ENCODE measurements around the gene BDH1. TPM values are rescaled to one million over a fixed set of nuclear protein-coding genes. Genes with fewer than 3 reads are reported as not detected.

Gene BDH1
- polyA plus RNA-seq, 1 donor (not counting 4 experiments of a cell fraction or from before 2014, with no cell fraction given) = 30.2 TPM

- Histone ChIP-seq H3K9ac (ENCODE audit: control insufficient read depth, extremely low read depth, insufficient read depth, low read length) (no peak overlapping the region), H3K4me1 (ENCODE audit: control insufficient read depth, extremely low read depth, insufficient read depth, low read length) (peaks cover 7% of the 10 kb centered on the region), H3K9me1 (ENCODE audit: control insufficient read depth, extremely low read depth, insufficient read depth, low read length) (no peaks in the 10 kb centered on the region), H2AFZ (ENCODE audit: control insufficient read depth, low read length) (no peak overlapping the region), H3K4me3 (ENCODE audit: control insufficient read depth in 2 of 3, extremely low read depth in 1 of 3, insufficient read depth in 2 of 3, low read depth in 1 of 3, low read length in 3 of 3) (no peak overlapping the region), H3K4me2 (ENCODE audit: control insufficient read depth, extremely low read depth, insufficient read depth, low read depth, low read length) (no peak overlapping the region), H3K79me2 (ENCODE audit: control insufficient read depth, insufficient read depth, low read length) (no peaks in the 10 kb centered on the region), H3K9me3 (ENCODE audit: control insufficient read depth, low read depth, low read length) (no peaks in the 10 kb centered on the region), H4K20me1 (ENCODE audit: control insufficient read depth, extremely low read depth, insufficient read depth, low read length) (no peaks in the 10 kb centered on the region), H3K27ac (ENCODE audit: control insufficient read depth, insufficient read depth, low read length) (no peak overlapping the region), H3K27me3 (ENCODE audit: control insufficient read depth, extremely low read depth, insufficient read depth, low read length) (no peaks in the 10 kb centered on the region), H3K36me3 (ENCODE audit: control insufficient read depth in 2 of 2, extremely low read depth in 1 of 2, insufficient read depth in 2 of 2, low read length in 2 of 2) (no peaks in the 10 kb centered on the region)
- TF ChIP-seq CTCF (optimal IDR thresholded peaks at IDR 0.05 in 1 of 3, IDR thresholded peaks at IDR 0.05 in 1 of 3, conservative IDR thresholded peaks at IDR 0.05 in 1 of 3; ENCODE audit: extremely low read depth in 1 of 3, insufficient read depth in 2 of 3, low read length in 3 of 3) = no peak
- TF ChIP-seq EZH2 (IDR thresholded peaks at IDR 0.05; ENCODE audit: low read length) = no peak
- DNase-seq (ENCODE audit: low read depth, low spot score) (no peak), FAIRE-seq (no peak)
- dilution Hi-C loops (cut with MboI; ENCODE audit: extremely low pct_ligation_motif_present, low sequenced_read_pairs) = no loop called here
Measured at GRCh38 chr3:197580253-197580691, 24.5 kb upstream of the BDH1 start.

GRCh38 chr3:197578376-197578775 lies 22.6 kb upstream of the BDH1 start:
- no peak overlapping the region for H3K4me2 ChIP-seq (ENCODE audit: control insufficient read depth, extremely low read depth, insufficient read depth, low read depth, low read length)
- no peak overlapping the region for H3K27ac ChIP-seq (ENCODE audit: control insufficient read depth, insufficient read depth, low read length)
- DNase-seq (ENCODE audit: low read depth, low spot score) = no peak
- no peak for FAIRE-seq
- no peak overlapping the region for H3K4me3 ChIP-seq (ENCODE audit: control insufficient read depth in 2 of 3, extremely low read depth in 1 of 3, insufficient read depth in 2 of 3, low read depth in 1 of 3, low read length in 3 of 3)
- no peaks in the 10 kb centered on the region for H4K20me1 ChIP-seq (ENCODE audit: control insufficient read depth, extremely low read depth, insufficient read depth, low read length)
- H3K27me3 ChIP-seq (ENCODE audit: control insufficient read depth, extremely low read depth, insufficient read depth, low read length) = no peaks in the 10 kb centered on the region
- H2AFZ ChIP-seq (ENCODE audit: control insufficient read depth, low read length) = no peak overlapping the region
- H3K4me1 ChIP-seq (ENCODE audit: control insufficient read depth, extremely low read depth, insufficient read depth, low read length) = peaks cover 10% of the 10 kb centered on the region
- H3K36me3 ChIP-seq (ENCODE audit: control insufficient read depth in 2 of 2, extremely low read depth in 1 of 2, insufficient read depth in 2 of 2, low read length in 2 of 2) = no peaks in the 10 kb centered on the region
- H3K9me3 ChIP-seq (ENCODE audit: control insufficient read depth, low read depth, low read length) = no peaks in the 10 kb centered on the region
- no peaks in the 10 kb centered on the region for H3K9me1 ChIP-seq (ENCODE audit: control insufficient read depth, extremely low read depth, insufficient read depth, low read length)
- TF ChIP-seq CTCF (optimal IDR thresholded peaks at IDR 0.05 in 1 of 3, IDR thresholded peaks at IDR 0.05 in 1 of 3, conservative IDR thresholded peaks at IDR 0.05 in 1 of 3; ENCODE audit: extremely low read depth in 1 of 3, insufficient read depth in 2 of 3, low read length in 3 of 3) (no peak), EZH2 (IDR thresholded peaks at IDR 0.05; ENCODE audit: low read length) (no peak)
- no peak overlapping the region for H3K9ac ChIP-seq (ENCODE audit: control insufficient read depth, extremely low read depth, insufficient read depth, low read length)
- dilution Hi-C loops (cut with MboI; ENCODE audit: extremely low pct_ligation_motif_present, low sequenced_read_pairs) = no loop called here
- no peaks in the 10 kb centered on the region for H3K79me2 ChIP-seq (ENCODE audit: control insufficient read depth, insufficient read depth, low read length)
